ENCODE data around the gene ST6GALNAC2.

DNA sequence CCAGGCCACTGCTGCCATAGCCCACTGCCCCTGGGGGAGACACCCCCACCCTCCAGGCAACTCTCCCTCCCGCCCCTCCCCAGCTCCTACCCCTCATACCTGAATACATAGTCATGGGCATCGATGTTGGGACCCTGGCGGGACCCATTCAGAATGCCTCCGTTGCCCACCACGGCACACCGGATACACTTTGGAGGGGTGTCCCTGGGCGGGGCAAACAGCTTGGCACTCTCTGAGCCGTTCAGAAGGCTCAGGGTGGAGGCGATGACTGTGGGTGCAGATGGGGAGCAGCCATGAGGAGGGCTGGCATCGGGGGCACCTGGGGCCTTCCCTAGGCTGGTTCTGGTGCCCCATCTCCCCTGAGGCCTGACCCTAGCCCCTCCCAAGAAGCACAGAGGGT is 12.6 kb downstream of the ST6GALNAC2 start:
- TF ChIP-seq POLR2A (IDR thresholded peaks at IDR 0.05; ENCODE audit: low read depth, low read length), result no peak
- no peak for TF ChIP-seq BCL3 (IDR thresholded peaks at IDR 0.05; ENCODE audit: borderline replicate concordance, insufficient read depth, low read depth, low read length, poor library complexity, severe bottlenecking)
- no peak for TF ChIP-seq CTCF (IDR thresholded peaks at IDR 0.05 in 2 of 3, conservative IDR thresholded peaks at IDR 0.05 in 1 of 3; ENCODE audit: control insufficient read depth in 2 of 3, extremely low read depth in 1 of 3, insufficient read depth in 1 of 3, low read depth in 3 of 3, low read length in 3 of 3)
- TF ChIP-seq SIN3A (IDR thresholded peaks at IDR 0.05; ENCODE audit: low read depth, low read length), result no peak
- TF ChIP-seq TBL1XR1 (IDR thresholded peaks at IDR 0.05; ENCODE audit: low read depth, low read length), result no peak
- no peak for TF ChIP-seq JUND (IDR thresholded peaks at IDR 0.05; ENCODE audit: low read depth, low read length)
- TF ChIP-seq PML (IDR thresholded peaks at IDR 0.05; ENCODE audit: low read length), result no peak
- TF ChIP-seq ZBTB11 (CRISPR knock-in tag; IDR thresholded peaks at IDR 0.05), result no peak

Measured in GM12878 (cell line).